ENCODE results near the gene RRP15.

DNA sequence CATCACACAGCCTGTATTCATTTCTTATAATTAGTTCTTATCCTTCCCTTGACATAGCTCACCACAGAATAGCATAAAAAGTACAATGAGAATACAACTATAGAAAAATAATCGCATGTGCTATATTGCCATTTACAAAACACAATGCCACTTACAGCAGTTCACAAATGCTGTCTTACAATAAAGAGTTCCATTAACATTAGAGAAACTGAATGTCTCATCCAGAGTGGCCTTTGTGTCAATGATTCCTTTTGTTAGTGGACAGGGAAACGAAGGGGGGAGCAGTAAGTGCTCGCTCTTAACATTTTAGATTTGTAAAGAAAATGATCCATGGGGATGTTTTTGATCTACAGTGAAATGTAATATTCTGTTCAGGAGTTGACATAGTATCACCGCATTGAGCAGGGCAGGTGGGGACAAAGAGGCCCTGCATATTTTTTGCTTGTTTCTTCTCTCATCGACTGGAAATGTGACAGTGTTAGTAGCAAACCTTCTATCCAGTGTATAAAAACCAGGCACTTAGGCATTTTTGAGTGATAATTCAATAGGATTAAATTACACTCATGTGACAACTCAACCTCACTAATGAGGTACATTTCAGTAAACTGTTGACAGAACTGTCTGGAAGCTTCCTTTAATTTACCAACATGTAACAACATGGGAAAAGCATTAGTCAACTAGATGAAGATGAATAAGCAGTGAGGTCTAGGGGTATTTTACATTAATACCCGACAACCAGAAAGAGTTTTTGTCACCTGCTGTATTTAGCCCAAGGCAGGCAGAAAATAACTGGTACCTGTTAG lies 35.6 kb upstream of the RRP15 start:
- no peak for TF ChIP-seq JUND (IDR thresholded peaks at IDR 0.05)
- TF ChIP-seq ZBTB33 (IDR thresholded peaks at IDR 0.05; ENCODE audit: extremely low read depth, insufficient replicate concordance, low read length): no peak
